ENCODE data around the gene ZDHHC4.

The ZDHHC4 gene

GRCh38 chr7:6567886-6568285, 9.4 kb upstream of the ZDHHC4 start:
- ChIA-PET POLR2A (interaction anchor here (0.5 kb wide), 1 partner anchor 10 kb away, joined by 4 read pairs; no protein-coding TSS in a partner anchor), CTCF (interaction anchor here (1.6 kb wide), 1 partner anchor 9 kb away, joined by 4 read pairs; no protein-coding TSS in a partner anchor)
- H3K36me3 ChIP-seq (ENCODE audit: control insufficient read depth in 2 of 2, insufficient read depth in 1 of 2, low read length in 2 of 2): no peaks in the 10 kb centered on the region
- H3K4me3 ChIP-seq (ENCODE audit: low read depth, low read length): no peak overlapping the region
- H3K9me3 ChIP-seq (ENCODE audit: control insufficient read depth, insufficient read depth, low read depth, low read length): no peaks in the 10 kb centered on the region
- H3K27ac ChIP-seq (ENCODE audit: extremely low read depth, low read depth, low read length): no peak overlapping the region
- TF ChIP-seq TRIM28 (IDR thresholded peaks at IDR 0.05; ENCODE audit: borderline replicate concordance, low read length): no peak
- TF ChIP-seq ZNF658 (tag by site-specific recombination; IDR thresholded peaks at IDR 0.05): no peak
- TF ChIP-seq ZBTB10 (tag by site-specific recombination; IDR thresholded peaks at IDR 0.05): no peak
- H3K4me1 ChIP-seq (ENCODE audit: control insufficient read depth, insufficient read depth, low read length): no peaks in the 10 kb centered on the region

- H3K4me1 ChIP-seq (ENCODE audit: control insufficient read depth, insufficient read depth, low read length): no peaks in the 10 kb centered on the region; the same call in 1 of the 2 replicates
- POLR2A ChIA-PET: interaction anchor here (0.7 kb wide), 1 partner anchor 60 kb away, joined by 3 read pairs; no protein-coding TSS in a partner anchor
- CTCF ChIA-PET: interaction anchor here (0.6 to 0.7 kb wide), 2 partner anchors 184 to 285 kb away, joined by 3 read pairs; no protein-coding TSS in a partner anchor
- TF ChIP-seq IKZF3 (tag by site-specific recombination; IDR thresholded peaks at IDR 0.05) (no peak), ZFP69B (tag by site-specific recombination; IDR thresholded peaks at IDR 0.05) (no peak), YY2 (tag by site-specific recombination; IDR thresholded peaks at IDR 0.05) (no peak), ZNF248 (tag by site-specific recombination; IDR thresholded peaks at IDR 0.05) (no peak), KLF9 (tag by site-specific recombination; IDR thresholded peaks at IDR 0.05; ENCODE audit: low read depth) (no peak)
- H3K4me3 ChIP-seq (ENCODE audit: low read depth, low read length): no peak overlapping the region
- H3K36me3 ChIP-seq (ENCODE audit: control insufficient read depth in 2 of 2, insufficient read depth in 1 of 2, low read length in 2 of 2): no peaks in the 10 kb centered on the region
- no peaks in the 10 kb centered on the region for H3K9me3 ChIP-seq (ENCODE audit: control insufficient read depth, insufficient read depth, low read depth, low read length)
- no peak overlapping the region for H3K27ac ChIP-seq (ENCODE audit: extremely low read depth, low read depth, low read length)
Measured at GRCh38 chr7:6571160-6571779, 6.0 kb upstream of the ZDHHC4 start.

- no peak for TF ChIP-seq ZNF175 (tag by site-specific recombination; IDR thresholded peaks at IDR 0.05)
- TF ChIP-seq ZNF362 (tag by site-specific recombination; IDR thresholded peaks at IDR 0.05): 0 out of 2 replicates have a peak, but pooled peaks have one; percentile 18
- TF ChIP-seq ZNF561 (tag by site-specific recombination; IDR thresholded peaks at IDR 0.05; ENCODE audit: borderline replicate concordance): no peak
- TF ChIP-seq ZNF48 (tag by site-specific recombination; IDR thresholded peaks at IDR 0.05): no peak
- CTCF ChIA-PET: interaction anchor here (0.7 to 3.6 kb wide), 9 partner anchors 14 to 131 kb away, joined by 3 to 19 read pairs (median 4); partner anchors contain the start of gene INTS15
- Histone ChIP-seq H3K4me3 (ENCODE audit: low read depth, low read length) (no peak overlapping the region), H3K9me3 (ENCODE audit: control insufficient read depth, insufficient read depth, low read depth, low read length) (no peaks in the 10 kb centered on the region), H3K36me3 (ENCODE audit: control insufficient read depth in 2 of 2, insufficient read depth in 1 of 2, low read length in 2 of 2) (peaks cover 3% of the 10 kb centered on the region in 2 experiments; a peak in 2 of 3 replicates), H3K4me1 (ENCODE audit: control insufficient read depth, insufficient read depth, low read length) (no peaks in the 10 kb centered on the region; the same call in 1 of the 2 replicates), H3K27ac (ENCODE audit: extremely low read depth, low read depth, low read length) (no peak overlapping the region)
- POLR2A ChIA-PET: interaction anchor here (0.6 kb wide), 2 partner anchors 70 to 1066 kb away, joined by 3 to 6 read pairs; no protein-coding TSS in a partner anchor
Measured at GRCh38 chr7:6575281-6576023, 1.8 kb upstream of the ZDHHC4 start.

Measured in HEK293 (cell line).